MM.1S (cell line): ENCODE measurements around the gene RNF212B.

Experiments
- EZH2 ChIP-seq: fragments of 300-600 bp; sonication (generic); optimal IDR thresholded peaks from 2 replicates; pipeline ENCODE3; 2017; ENCODE audit warnings: low read depth, mild to moderate bottlenecking, antibody characterized with exemption, low read length, mixed read lengths
- EZH2phosphoT487 ChIP-seq: fragments of 300-600 bp; sonication (generic); IDR thresholded peaks from 2 replicates; pipeline ENCODE4 v1.6.1; 2018; ENCODE audit warnings: antibody characterized with exemption, low read length
- TF ChIP-seq, protein P1 (sequence below): fragments of 300-600 bp; sonication (generic); IDR thresholded peaks from 2 replicates; pipeline ENCODE4 v1.5.1; 2016; ENCODE audit warnings: antibody characterized with exemption, low read length, mixed read lengths

DNA sequence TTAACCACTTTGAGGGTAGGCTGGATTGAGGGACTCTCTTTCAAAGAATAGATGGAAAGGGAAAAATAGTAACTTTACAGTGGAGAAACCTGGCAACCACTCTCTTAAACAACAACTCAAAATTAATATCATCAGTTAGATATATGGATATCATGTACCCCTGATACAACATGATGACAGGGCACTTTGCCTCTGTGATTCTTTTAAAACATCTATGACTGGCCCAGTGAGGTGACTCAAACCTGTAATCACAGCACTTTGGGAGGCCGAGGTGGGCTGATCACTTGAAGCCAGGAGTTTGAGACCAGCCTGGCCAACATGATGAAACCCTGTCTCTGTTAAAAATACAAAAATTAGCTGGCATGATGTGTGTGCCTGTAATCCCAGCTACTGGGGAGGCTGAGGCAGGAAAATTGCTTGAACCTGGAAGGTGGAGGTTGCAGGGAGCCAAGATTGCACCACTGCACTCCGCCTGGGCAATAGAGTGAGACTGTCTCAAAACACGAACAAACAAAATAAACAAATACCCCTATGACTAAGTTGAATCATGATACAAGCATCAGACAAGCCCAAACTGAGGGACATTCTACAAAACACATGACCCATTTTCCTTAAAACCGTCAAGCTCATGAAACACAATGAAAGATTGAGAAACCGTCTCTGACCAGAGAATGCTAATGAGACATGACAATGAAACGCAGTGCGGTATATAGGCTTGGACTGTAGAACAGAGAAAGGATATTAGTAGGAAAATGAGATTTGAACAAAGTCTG lies 27.9 kb upstream of the RNF212B start:
- TF ChIP-seq, protein P1, sequence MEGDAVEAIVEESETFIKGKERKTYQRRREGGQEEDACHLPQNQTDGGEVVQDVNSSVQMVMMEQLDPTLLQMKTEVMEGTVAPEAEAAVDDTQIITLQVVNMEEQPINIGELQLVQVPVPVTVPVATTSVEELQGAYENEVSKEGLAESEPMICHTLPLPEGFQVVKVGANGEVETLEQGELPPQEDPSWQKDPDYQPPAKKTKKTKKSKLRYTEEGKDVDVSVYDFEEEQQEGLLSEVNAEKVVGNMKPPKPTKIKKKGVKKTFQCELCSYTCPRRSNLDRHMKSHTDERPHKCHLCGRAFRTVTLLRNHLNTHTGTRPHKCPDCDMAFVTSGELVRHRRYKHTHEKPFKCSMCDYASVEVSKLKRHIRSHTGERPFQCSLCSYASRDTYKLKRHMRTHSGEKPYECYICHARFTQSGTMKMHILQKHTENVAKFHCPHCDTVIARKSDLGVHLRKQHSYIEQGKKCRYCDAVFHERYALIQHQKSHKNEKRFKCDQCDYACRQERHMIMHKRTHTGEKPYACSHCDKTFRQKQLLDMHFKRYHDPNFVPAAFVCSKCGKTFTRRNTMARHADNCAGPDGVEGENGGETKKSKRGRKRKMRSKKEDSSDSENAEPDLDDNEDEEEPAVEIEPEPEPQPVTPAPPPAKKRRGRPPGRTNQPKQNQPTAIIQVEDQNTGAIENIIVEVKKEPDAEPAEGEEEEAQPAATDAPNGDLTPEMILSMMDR, result no peak
- TF ChIP-seq EZH2 (no peak), EZH2phosphoT487 (no peak)
